ENCODE results near the gene SMOC1. TPM values are rescaled to one million over a fixed set of nuclear protein-coding genes. Genes with fewer than 3 reads are reported as not detected.

Gene SMOC1
- total and polyA plus RNA-seq, 2 of the 8 experiments (the other 6 are each of a cell fraction or from before 2014, with no cell fraction given): 1.6 to 2.4 TPM

GRCh38 chr14:69852531-69853321 lies 26.5 kb upstream of the SMOC1 start:
- Histone ChIP-seq H2AFZ (ENCODE audit: low read length) (no peak overlapping the region), H3K79me2 (ENCODE audit: control insufficient read depth in 1 of 2, insufficient read depth in 2 of 2, low read length in 2 of 2) (no peaks in the 10 kb centered on the region), H2BK20ac (ENCODE audit: low read length) (no peak overlapping the region), H4K5ac (ENCODE audit: insufficient read length, low read depth, low read length) (no peak overlapping the region), H3K56ac (replicated peaks; ENCODE audit: insufficient read length, low read depth, low read length) (no peak overlapping the region), H3K4me3 (ENCODE audit: extremely low read depth in 1 of 4, insufficient read depth in 2 of 4, low read depth in 3 of 4, low read length in 4 of 4) (no peak overlapping the region), H3K23ac (ENCODE audit: insufficient read length) (no peak overlapping the region), H3K27ac (ENCODE audit: low read depth, low read length) (no peak overlapping the region), H4K20me1 (replicated peaks in 1 of 2; ENCODE audit: control insufficient read depth in 1 of 2, insufficient read depth in 2 of 2, low read length in 2 of 2) (no peaks in the 10 kb centered on the region), H2BK5ac (ENCODE audit: low read depth, low read length) (no peak overlapping the region), H3K36me3 (ENCODE audit: control insufficient read depth in 2 of 4, insufficient read depth in 4 of 4, low read length in 3 of 4) (no peaks in the 10 kb centered on the region), H2AK5ac (ENCODE audit: low read depth, low read length) (no peak overlapping the region), H3K14ac (ENCODE audit: insufficient read length) (no peak overlapping the region), H3K9ac (replicated peaks in 1 of 4; ENCODE audit: extremely low read depth in 1 of 4, low read depth in 3 of 4, low read length in 3 of 4) (no peak overlapping the region), H2BK12ac (ENCODE audit: low read depth, low read length) (no peak overlapping the region), H3K23me2 (ENCODE audit: low read depth, low read length) (no peaks in the 10 kb centered on the region), H3K79me1 (ENCODE audit: low read depth, low read length) (no peaks in the 10 kb centered on the region), H3K4ac (replicated peaks; ENCODE audit: insufficient read length, low read depth, low read length) (no peak overlapping the region), H2BK15ac (ENCODE audit: low read length) (no peak overlapping the region), H3K18ac (ENCODE audit: extremely low read depth, low read length) (no peak overlapping the region), H3K4me2 (ENCODE audit: insufficient read depth in 1 of 2, low read depth in 2 of 2, low read length in 2 of 2) (no peak overlapping the region), H3K4me1 (replicated peaks in 1 of 4; ENCODE audit: control insufficient read depth in 3 of 4, insufficient read depth in 4 of 4, low read length in 3 of 4) (peaks cover 0 to 3% (median 0%) of the 10 kb centered on the region in 4 experiments; a peak in 2 of 7 replicates), H4K91ac (replicated peaks; ENCODE audit: insufficient read length, low read length) (no peak overlapping the region), H3K27me3 (replicated peaks in 1 of 4; ENCODE audit: control insufficient read depth in 3 of 4, extremely low read depth in 1 of 4, insufficient read depth in 3 of 4, low read length in 3 of 4) (no peaks in the 10 kb centered on the region; a peak in 1 of 7 replicates), H2BK120ac (replicated peaks; ENCODE audit: low read depth, low read length) (no peak overlapping the region), H3K9me3 (ENCODE audit: insufficient read depth in 2 of 2, low read depth in 1 of 2, low read length in 1 of 2) (no peaks in the 10 kb centered on the region), H4K8ac (ENCODE audit: extremely low read depth, insufficient read depth, low read length) (no peak overlapping the region)
- TF ChIP-seq CTBP2 (IDR thresholded peaks at IDR 0.05; ENCODE audit: borderline replicate concordance, insufficient read depth, insufficient read length, low read length) (no peak), RFX5 (IDR thresholded peaks at IDR 0.05; ENCODE audit: borderline replicate concordance, low read depth, low read length) (no peak), GTF2F1 (IDR thresholded peaks at IDR 0.05; ENCODE audit: borderline replicate concordance, low read depth, low read length) (no peak), SIRT6 (IDR thresholded peaks at IDR 0.05; ENCODE audit: low read length) (no peak), CBX8 (IDR thresholded peaks at IDR 0.05; ENCODE audit: borderline replicate concordance, low read depth, low read length) (no peak), POU5F1 (IDR thresholded peaks at IDR 0.05; ENCODE audit: low read depth, low read length) (no peak), E2F6 (IDR thresholded peaks at IDR 0.05) (no peak), POLR2AphosphoS5 (IDR thresholded peaks at IDR 0.05; ENCODE audit: low read depth, low read length) (no peak), TAF1 (IDR thresholded peaks at IDR 0.05; ENCODE audit: low read depth, low read length) (no peak)
- FAIRE-seq: no peak
- CTCF ChIA-PET (ENCODE audit: partially characterized antibody): interaction anchor here (0.9 to 2.1 kb wide), 5 partner anchors 25 to 276 kb away, joined by 3 to 5 read pairs (median 3); no protein-coding TSS in a partner anchor
- WGBS, 2 experiments (ENCODE audit: extremely low coverage in 1 of 2, insufficient coverage in 1 of 2, insufficient read length in 1 of 2, insufficient replicate concordance in 2 of 2, low coverage in 1 of 2, low lambda C conversion rate in 2 of 2, missing lambda C conversion rate in 1 of 2): 91% methylated on average over 7 of the region's 7 CpGs; no CpG with 5 or more reads in 1 of the 2 experiments
- peak in 1 of 2 experiments; percentile 26 for DNase-seq (ENCODE audit: low read depth in 1 of 2, low spot score in 2 of 2)
- POLR2A ChIA-PET (ENCODE audit: partially characterized antibody): no interaction called here

Measured in H1 (cell line).